ENCODE measurements around the gene CCDC63.
A peak's percentile ranks its signal among the peaks of the same experiment; 100 is the strongest.

CCDC63 gene

GRCh38 chr12:110846615-110847566, at the start of gene CCDC63:
Gene CCDC63 (plus strand): TSS chr12:110846987. CDS start chr12:110852955, 5,968 bp downstream.
- peak; percentile 12 for DNase-seq

- DNase-seq, result no peak
Observed at GRCh38 chr12:110798461-110798860, 48.3 kb upstream of the CCDC63 start.

- DNase-seq, result no peak
Observed at GRCh38 chr12:110802489-110802888, 44.3 kb upstream of the CCDC63 start.

- no peak for DNase-seq
Observed at GRCh38 chr12:110804406-110804805, 42.4 kb upstream of the CCDC63 start.

DNA sequence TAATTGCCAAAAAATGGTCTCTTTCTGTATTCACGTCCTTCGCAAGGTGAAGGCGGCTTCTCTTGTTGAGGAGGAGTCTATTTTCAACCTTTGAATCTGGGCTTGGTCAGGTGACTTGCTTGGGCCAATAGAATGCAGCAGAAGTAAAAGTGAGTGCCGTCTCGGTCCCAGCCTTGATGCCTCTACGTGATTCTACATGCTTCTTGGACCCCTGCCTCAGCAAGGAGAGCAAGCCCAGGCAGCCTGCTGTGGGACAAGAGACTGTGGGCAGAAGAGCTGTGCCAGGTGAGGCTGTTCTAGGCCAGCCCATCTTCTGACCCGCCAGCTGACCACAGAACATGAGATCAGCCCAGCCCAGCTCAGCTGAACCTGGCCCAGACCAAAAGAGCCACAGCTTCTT, 39.1 kb upstream of the CCDC63 start:
- no peak for DNase-seq

DNA sequence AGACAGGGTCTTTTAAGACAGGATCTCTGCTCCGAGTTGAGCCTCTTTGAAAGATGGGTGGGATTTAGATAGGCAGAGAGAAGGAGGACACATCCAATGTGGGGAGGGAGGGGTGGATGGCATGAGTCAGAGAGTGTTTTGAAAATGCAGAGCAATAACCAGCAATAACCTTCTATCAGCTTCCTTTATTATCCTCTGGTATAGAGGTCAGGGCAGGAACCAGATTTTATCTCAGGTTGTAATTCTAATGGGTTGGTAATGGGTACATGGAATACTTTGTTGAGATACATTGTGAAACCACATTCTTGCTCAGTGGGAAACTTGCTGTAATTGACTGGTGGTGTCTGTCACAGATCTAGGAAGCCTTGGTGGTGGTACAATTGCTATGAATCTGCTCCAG, 37.6 kb upstream of the CCDC63 start:
- DNase-seq, result no peak

- no peak for DNase-seq
Observed at GRCh38 chr12:110811972-110812371, 34.8 kb upstream of the CCDC63 start.

DNA sequence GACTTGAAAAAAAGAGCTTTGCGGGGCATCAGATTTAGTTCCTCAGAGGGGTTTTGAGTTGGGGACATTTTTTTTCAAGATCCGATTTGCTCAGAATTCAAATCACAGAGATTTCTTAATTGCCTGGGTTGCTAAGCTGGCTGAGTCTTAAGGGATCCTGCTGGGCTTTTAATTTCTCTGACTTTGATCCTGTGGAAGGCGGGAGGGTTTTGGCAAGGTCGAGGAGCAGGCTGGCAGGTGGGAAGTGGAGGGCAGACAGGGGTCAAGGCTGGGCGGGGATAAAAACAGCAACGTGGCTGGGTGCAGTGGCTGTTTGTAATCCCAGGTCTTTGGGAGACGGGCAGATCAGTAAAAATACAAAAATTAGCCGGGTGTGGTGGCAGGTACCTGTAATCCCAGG, 33.5 kb upstream of the CCDC63 start:
- DNase-seq, result no peak

DNA sequence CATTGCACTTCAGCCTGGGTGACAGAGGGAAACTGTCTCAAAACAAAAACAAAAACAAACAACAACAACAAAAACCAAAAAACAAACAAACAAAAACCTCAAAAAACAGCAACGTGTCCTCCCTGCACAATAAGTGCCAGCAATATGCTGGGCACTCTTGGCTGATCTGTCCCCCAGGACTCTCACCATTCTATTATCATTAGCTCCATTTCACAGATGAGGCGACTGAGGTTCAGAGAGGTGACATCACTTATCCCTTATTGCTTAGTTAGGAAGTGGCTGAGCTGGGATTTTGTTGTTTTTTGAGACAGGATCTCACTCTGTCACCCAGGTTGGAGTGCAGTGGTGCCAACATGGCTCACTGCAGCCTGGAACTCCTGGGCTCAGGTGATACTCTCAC, 33.0 kb upstream of the CCDC63 start:
- DNase-seq, result no peak

- no peak for DNase-seq
Observed at GRCh38 chr12:110816248-110816647, 30.5 kb upstream of the CCDC63 start.

GRCh38 chr12:110816779-110817178, 30.0 kb upstream of the CCDC63 start:
- DNase-seq, result no peak

DNA sequence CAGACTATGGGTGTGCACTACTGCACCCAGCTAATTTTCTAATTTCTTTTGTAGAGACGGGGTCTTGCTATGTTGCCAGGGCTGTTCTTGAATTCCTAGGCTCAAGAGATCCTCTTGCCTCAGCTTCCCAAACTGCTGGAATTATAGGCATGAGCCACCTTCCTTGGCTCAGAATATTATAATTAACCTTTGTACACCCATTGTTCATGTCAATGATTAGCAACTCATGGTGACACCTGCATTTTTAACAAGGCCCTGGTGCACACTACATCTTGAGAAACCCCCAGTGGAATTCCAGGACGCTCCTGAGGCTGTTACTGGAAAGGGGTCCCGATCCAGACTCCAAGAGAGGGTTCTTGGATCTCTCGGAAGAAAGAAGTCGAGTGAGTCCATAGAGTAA, 28.3 kb upstream of the CCDC63 start:
- no peak for DNase-seq

DNA sequence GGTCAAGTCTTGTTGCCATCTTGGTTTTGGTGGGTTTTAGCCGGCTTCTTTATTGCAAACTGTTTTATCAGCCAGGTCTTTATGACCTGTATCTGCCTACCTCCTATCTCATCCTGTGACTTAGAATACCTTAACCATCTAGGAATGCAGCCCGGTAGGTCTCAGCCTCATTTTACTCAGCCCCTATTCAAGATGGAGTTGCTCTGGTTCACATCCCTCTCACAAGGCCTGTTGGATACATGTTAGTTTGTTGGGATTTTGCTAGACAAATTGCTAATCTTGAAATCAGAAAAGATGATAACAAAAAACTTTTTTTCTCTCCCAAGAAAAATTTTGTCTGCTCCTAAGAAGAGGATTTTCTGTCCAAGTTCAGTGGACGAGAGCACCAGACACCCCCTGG, 27.6 kb upstream of the CCDC63 start:
- DNase-seq, result no peak

- no peak for DNase-seq
Observed at GRCh38 chr12:110819646-110820045, 27.1 kb upstream of the CCDC63 start.

- DNase-seq, result no peak
Observed at GRCh38 chr12:110821917-110822316, 24.9 kb upstream of the CCDC63 start.

- no peak for DNase-seq
Observed at GRCh38 chr12:110822821-110823415, 23.9 kb upstream of the CCDC63 start.

DNA sequence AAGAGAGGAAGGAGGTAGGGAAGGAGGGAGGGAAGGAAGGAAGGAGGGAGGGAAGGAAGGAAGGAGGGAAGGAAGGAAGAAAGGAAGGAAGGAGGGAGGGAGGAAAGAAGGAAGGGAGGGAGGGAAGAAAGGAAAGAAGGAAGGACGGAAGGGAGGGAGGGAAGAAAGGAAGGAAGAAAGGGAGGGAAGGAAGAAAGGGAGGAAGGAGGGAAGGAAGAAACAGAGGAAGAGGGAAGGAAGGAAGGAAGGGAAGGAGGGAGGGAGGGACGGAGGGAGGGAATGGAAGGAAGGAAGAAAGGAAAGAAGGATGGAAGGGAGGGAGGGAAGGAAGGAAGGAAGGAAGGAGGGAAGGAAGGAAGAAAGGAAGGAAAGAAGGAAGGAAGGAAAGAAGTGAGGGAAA, 22.4 kb upstream of the CCDC63 start:
- DNase-seq, result no peak

DNA sequence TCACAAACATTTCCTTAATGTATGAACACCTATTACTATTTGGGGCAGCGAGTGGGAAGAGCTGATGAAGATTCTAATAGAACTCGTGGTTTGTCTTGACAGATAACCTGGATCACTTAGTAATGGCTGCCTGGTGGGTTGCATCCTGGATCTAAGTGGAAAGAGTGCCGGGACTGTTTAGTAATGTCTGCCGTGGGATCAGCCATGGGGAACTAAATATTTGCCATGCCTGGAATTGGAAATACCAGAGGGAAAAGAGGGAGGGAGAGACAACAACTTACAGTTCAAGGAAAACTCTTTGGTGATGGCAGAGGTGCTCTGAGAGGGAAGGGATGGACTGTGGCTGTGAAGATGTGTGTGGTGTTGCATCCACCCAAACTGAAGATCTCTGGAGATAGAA, 21.3 kb upstream of the CCDC63 start:
- no peak for DNase-seq

- peak; percentile 88 for DNase-seq
Observed at GRCh38 chr12:110826592-110827200, 20.1 kb upstream of the CCDC63 start.

DNA sequence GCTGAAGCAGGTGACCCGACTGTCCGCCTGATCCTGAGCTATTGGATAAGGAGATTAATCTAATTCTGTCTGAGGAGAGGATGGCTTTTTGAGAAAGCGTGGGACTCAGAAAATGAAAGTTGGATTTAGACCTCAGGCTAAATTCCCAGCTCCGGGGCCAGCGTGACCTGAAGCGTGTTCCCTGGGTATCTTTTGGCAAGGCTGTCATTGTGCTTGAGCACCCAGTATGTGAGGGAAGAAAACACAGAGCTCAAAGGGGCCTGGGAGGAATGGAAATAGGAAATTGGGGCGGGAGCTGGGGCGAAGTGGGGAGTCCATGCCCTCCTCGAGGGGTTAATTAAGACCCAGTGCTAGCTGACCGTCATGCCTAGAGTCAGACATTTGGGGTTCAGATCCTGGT, 17.5 kb upstream of the CCDC63 start:
- DNase-seq, result no peak

GRCh38 chr12:110836291-110836690, 10.5 kb upstream of the CCDC63 start:
- no peak for DNase-seq

GRCh38 chr12:110841007-110841406, 5.8 kb upstream of the CCDC63 start:
- DNase-seq, result no peak

GRCh38 chr12:110844131-110844530, 2.7 kb upstream of the CCDC63 start:
- no peak for DNase-seq
